Tongue (tissue), 2 donors: ENCODE measurements around the gene GPR45. TPM values are rescaled to one million over a fixed set of nuclear protein-coding genes. Genes with fewer than 3 reads are reported as not detected.

ENCODE experiments used
- DNase-seq: peaks from one replicate; pipeline ENCODE4 v3.0.0-alpha.2; 2015
- total RNA-seq: library from RNA; depleted of rRNA; stranded (reverse); fragments of >200 nt; gene quantifications from one replicate; pipeline ENCODE4 v1.2.3, GENCODE V29; 2014

The GPR45 gene
- total RNA-seq, 1 donor from 2014 or later = not detected

GRCh38 chr2:105254531-105255210 is 13.1 kb downstream of the GPR45 start:
- no peak for DNase-seq

- DNase-seq = no peak
Observed at GRCh38 chr2:105255979-105256378, 14.4 kb downstream of the GPR45 start.

- DNase-seq = no peak
Observed at GRCh38 chr2:105256431-105257047, 15.0 kb downstream of the GPR45 start.

- DNase-seq = no peak
Observed at GRCh38 chr2:105257981-105258380, 16.4 kb downstream of the GPR45 start.

- no peak for DNase-seq
Observed at GRCh38 chr2:105258835-105259350, 17.4 kb downstream of the GPR45 start.

GRCh38 chr2:105261061-105261460 is 19.5 kb downstream of the GPR45 start:
- peak; percentile 14 for DNase-seq

GRCh38 chr2:105262651-105263091 is 21.1 kb downstream of the GPR45 start:
- DNase-seq = no peak

- no peak for DNase-seq
Observed at GRCh38 chr2:105269426-105269825, 27.9 kb downstream of the GPR45 start.

GRCh38 chr2:105271393-105272045 is 30.0 kb downstream of the GPR45 start:
- DNase-seq = no peak

- DNase-seq = no peak
Observed at GRCh38 chr2:105272176-105272575, 30.6 kb downstream of the GPR45 start.

GRCh38 chr2:105274046-105274445 is 32.5 kb downstream of the GPR45 start:
- peak; percentile 15 for DNase-seq

GRCh38 chr2:105278654-105279053 is 37.1 kb downstream of the GPR45 start:
- no peak for DNase-seq

GRCh38 chr2:105279126-105279525 is 37.6 kb downstream of the GPR45 start:
- no peak for DNase-seq

GRCh38 chr2:105280281-105280680 is 38.7 kb downstream of the GPR45 start:
- DNase-seq = no peak

- DNase-seq = no peak
Observed at GRCh38 chr2:105283532-105283931, 42.0 kb downstream of the GPR45 start.

- DNase-seq = peak; percentile 35
Observed at GRCh38 chr2:105287692-105288091, 46.1 kb downstream of the GPR45 start.

GRCh38 chr2:105288133-105288532 is 46.6 kb downstream of the GPR45 start:
- DNase-seq = no peak

- DNase-seq = no peak
Observed at GRCh38 chr2:105290981-105291660, 49.6 kb downstream of the GPR45 start.

- DNase-seq = no peak
Observed at GRCh38 chr2:105291981-105292380, 50.4 kb downstream of the GPR45 start.
